Osteoblast (primary cell): Measurements from ENCODE around the gene CACNA2D1. TPM values are rescaled to one million over a fixed set of nuclear protein-coding genes. Genes with fewer than 3 reads are reported as not detected.

Experiments used
- DNase-seq: peaks from one replicate; pipeline ENCODE4 v3.0.0; 2011; ENCODE audit warnings: low spot score, mixed read lengths; ENCODE audit not compliant: insufficient read length; ENCODE audit errors: missing footprints
- H2AFZ ChIP-seq: 2 replicates; pipeline ENCODE4 v1.6.0; 2011; ENCODE audit warnings: mild to moderate bottlenecking, low read length
- H3K27ac ChIP-seq: 2 replicates; pipeline ENCODE4 v1.5.1; 2011; ENCODE audit warnings: mild to moderate bottlenecking, low read depth, low read length, moderate library complexity
- H3K27me3 ChIP-seq: 2 replicates; pipeline ENCODE4 v1.6.0; 2012; ENCODE audit warnings: mild to moderate bottlenecking, control low read depth, inconsistent platforms, low read length, moderate library complexity; ENCODE audit not compliant: insufficient read depth
- H3K36me3 ChIP-seq: 2 replicates; pipeline ENCODE4 v1.5.1; 2011; ENCODE audit warnings: mild to moderate bottlenecking, low read length, control low read depth, moderate library complexity; ENCODE audit not compliant: insufficient read depth
- H3K4me1 ChIP-seq: 2 replicates; pipeline ENCODE4 v1.5.1; 2011; ENCODE audit warnings: mild to moderate bottlenecking, low read length, control low read depth, moderate library complexity; ENCODE audit not compliant: insufficient read depth
- H3K4me2 ChIP-seq: 2 replicates; pipeline ENCODE4 v1.6.0; 2011; ENCODE audit warnings: mild to moderate bottlenecking, low read length; ENCODE audit not compliant: insufficient read depth
- H3K4me3 ChIP-seq: fragments of 200-600 bp; sonication (generic); 3 replicates; pipeline ENCODE4 v1.5.1; 2012; ENCODE audit warnings: mild to moderate bottlenecking, low read length, inconsistent platforms; ENCODE audit not compliant: insufficient read depth
- H3K79me2 ChIP-seq: 2 replicates; pipeline ENCODE4 v1.6.0; 2012; ENCODE audit warnings: mild to moderate bottlenecking, low read length, control low read depth, inconsistent platforms; ENCODE audit not compliant: insufficient read depth
- H3K9me3 ChIP-seq: 2 replicates; pipeline ENCODE4 v1.5.1; 2011; ENCODE audit warnings: low read depth, low read length, control low read depth
- H4K20me1 ChIP-seq: 2 replicates; pipeline ENCODE4 v1.6.0; 2012; ENCODE audit warnings: mild to moderate bottlenecking, low read length, control low read depth; ENCODE audit not compliant: insufficient read depth
- total RNA-seq: library from RNA; depleted of rRNA; stranded (reverse); fragments of >200 nt; gene quantifications from 2 replicates; pipeline ENCODE4 v1.2.3, GENCODE V29; 2012
- TF ChIP-seq, protein P1 (sequence below): IDR thresholded peaks from 2 replicates; pipeline ENCODE4 v1.5.1; 2011; ENCODE audit warnings: mild to moderate bottlenecking, low read depth, low read length, moderate library complexity; ENCODE audit errors: extremely low read depth

CACNA2D1 gene
- total RNA-seq, 1 donor, result 145 TPM

DNA sequence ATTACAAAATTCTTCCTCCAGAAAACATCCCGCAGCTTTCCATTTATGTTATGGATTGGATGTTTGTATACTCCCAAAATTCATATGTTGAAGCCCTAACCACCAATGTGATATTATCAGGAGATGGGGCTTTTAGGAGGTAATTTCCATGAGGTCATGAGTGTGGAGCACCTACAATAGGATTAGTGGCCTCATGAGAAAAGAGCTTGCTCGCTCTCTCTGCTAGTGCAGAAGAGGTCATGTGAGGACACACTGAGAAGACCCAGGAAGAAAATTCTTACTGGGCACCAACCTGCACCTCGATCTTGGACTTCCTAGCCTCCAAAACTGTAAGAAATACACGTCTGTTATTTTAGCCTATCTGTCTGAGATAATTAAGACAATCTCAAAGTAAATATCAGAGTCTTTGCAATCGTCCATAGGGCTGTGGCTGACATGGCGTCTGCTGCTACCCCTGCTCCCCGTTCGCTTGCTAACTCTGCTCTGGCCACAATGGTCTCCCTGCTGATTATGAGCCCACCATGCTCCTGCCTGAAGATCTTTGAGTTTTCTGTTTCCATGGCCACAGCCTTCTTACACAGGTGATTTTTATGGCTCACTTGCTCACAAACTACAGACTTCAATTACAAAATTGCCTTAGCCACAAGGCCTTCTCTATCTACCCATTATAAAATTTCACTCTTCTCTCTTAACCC is 333.3 kb downstream of the CACNA2D1 start:
- H3K79me2 ChIP-seq, result peaks cover 4% of the 10 kb centered on the region
- H3K27me3 ChIP-seq, result no peaks in the 10 kb centered on the region
- H3K4me3 ChIP-seq, result no peak overlapping the region
- H3K9me3 ChIP-seq, result no peaks in the 10 kb centered on the region
- H4K20me1 ChIP-seq, result no peaks in the 10 kb centered on the region
- no peak overlapping the region for H3K4me2 ChIP-seq
- peak overlapping the region; percentile 35 for H3K27ac ChIP-seq
- H3K36me3 ChIP-seq, result no peaks in the 10 kb centered on the region
- TF ChIP-seq, protein P1, sequence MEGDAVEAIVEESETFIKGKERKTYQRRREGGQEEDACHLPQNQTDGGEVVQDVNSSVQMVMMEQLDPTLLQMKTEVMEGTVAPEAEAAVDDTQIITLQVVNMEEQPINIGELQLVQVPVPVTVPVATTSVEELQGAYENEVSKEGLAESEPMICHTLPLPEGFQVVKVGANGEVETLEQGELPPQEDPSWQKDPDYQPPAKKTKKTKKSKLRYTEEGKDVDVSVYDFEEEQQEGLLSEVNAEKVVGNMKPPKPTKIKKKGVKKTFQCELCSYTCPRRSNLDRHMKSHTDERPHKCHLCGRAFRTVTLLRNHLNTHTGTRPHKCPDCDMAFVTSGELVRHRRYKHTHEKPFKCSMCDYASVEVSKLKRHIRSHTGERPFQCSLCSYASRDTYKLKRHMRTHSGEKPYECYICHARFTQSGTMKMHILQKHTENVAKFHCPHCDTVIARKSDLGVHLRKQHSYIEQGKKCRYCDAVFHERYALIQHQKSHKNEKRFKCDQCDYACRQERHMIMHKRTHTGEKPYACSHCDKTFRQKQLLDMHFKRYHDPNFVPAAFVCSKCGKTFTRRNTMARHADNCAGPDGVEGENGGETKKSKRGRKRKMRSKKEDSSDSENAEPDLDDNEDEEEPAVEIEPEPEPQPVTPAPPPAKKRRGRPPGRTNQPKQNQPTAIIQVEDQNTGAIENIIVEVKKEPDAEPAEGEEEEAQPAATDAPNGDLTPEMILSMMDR, result no peak
- H3K4me1 ChIP-seq, result peaks cover 13% of the 10 kb centered on the region
- H2AFZ ChIP-seq, result no peak overlapping the region
- no peak for DNase-seq

DNA sequence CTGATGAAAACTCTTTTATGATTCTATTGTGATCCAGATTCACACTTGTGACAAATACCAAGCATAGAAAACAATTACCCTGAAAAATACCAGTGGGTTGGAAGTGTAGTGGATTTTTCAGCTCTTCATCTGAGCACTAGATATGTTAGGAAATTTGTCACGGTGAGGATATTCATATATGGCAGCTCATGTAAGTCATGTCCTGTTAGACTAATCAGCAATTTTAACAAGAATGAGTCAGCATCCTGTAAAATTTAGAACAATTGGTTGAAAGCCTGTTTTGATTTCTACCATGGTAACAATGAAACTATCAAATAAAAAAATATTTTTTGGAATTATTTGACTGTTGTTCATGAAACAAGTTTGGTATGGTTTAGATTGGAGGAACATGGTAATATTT is 334.3 kb downstream of the CACNA2D1 start:
- no peak for DNase-seq
- Histone ChIP-seq H3K79me2 (peaks cover 4% of the 10 kb centered on the region), H3K4me3 (no peak overlapping the region), H3K36me3 (no peaks in the 10 kb centered on the region), H3K27me3 (no peaks in the 10 kb centered on the region), H2AFZ (no peak overlapping the region), H4K20me1 (no peaks in the 10 kb centered on the region), H3K9me3 (no peaks in the 10 kb centered on the region), H3K4me2 (no peak overlapping the region), H3K27ac (peak overlapping the region; percentile 35), H3K4me1 (peaks cover 15% of the 10 kb centered on the region)
- TF ChIP-seq, protein P1, result no peak

DNA sequence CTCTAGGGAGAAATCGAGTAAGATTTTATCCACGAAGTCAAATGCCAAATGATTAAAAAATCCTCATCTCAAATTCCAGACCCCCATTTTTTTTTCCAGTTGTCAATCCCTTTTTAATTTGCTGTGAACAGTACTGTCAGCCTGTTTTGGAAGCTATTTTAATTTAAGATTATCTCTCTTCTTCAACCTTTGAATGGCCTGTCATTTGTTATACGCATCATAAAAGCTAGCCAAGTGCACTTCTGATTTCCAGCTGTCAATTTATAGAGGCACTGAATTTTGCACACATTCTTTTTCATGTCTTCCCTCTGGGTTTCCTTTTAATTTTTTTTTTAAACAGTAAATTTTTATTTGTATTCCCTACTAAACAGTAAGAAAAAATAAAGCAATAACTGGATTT is 337.4 kb downstream of the CACNA2D1 start:
- Histone ChIP-seq H3K27ac (no peak overlapping the region), H3K36me3 (peaks cover 3% of the 10 kb centered on the region), H3K4me2 (no peak overlapping the region), H3K4me1 (peaks cover 15% of the 10 kb centered on the region), H3K27me3 (no peaks in the 10 kb centered on the region), H3K4me3 (no peak overlapping the region), H4K20me1 (no peaks in the 10 kb centered on the region), H3K9me3 (no peaks in the 10 kb centered on the region), H3K79me2 (no peaks in the 10 kb centered on the region), H2AFZ (no peak overlapping the region)
- TF ChIP-seq, protein P1, result no peak
- DNase-seq, result no peak

DNA sequence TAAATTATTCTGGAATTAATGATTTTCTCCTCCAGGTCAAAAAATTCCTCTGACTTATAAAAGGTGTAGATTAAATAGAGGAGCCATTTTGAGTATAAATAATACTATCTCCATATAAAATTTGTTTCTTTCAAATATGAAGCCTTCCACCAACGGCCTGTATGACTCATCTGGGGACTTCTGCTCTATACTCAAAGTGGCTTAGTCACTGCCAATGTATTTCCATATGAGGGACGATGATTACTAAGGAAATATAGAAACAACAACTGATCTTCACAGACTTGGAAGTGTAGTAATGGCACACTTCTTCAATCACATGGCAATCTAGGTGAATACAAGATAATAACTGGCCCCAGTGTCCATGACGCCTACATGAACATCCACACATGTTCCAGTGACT is 338.1 kb downstream of the CACNA2D1 start:
- Histone ChIP-seq H3K9me3 (no peaks in the 10 kb centered on the region), H2AFZ (no peak overlapping the region), H3K4me1 (peaks cover 15% of the 10 kb centered on the region), H3K27ac (peak overlapping the region; percentile 63), H3K4me2 (peak overlapping the region; percentile 19), H3K27me3 (no peaks in the 10 kb centered on the region), H3K4me3 (no peak overlapping the region), H3K79me2 (no peaks in the 10 kb centered on the region), H3K36me3 (peaks cover 3% of the 10 kb centered on the region), H4K20me1 (no peaks in the 10 kb centered on the region)
- TF ChIP-seq, protein P1, result no peak
- DNase-seq, result no peak
